Renal cortex interstitium (tissue), 15 donors: ENCODE data around the gene CDC25B. TPM values are rescaled to one million over a fixed set of nuclear protein-coding genes. Genes with fewer than 3 reads are reported as not detected.

Source experiments
- DNase-seq, 11 donors: peaks; one replicate each; pipeline ENCODE4 v3.0.0-alpha.2; 2013; ENCODE audit warnings: low read depth in 9 of 11, low spot score in 4 of 11; ENCODE audit errors: extremely low read depth in 1 of 11
- long read RNA-seq, 16 experiments: transcript quantifications; one replicate each; lab custom pipeline, GENCODE V29; 2026
- polyA plus RNA-seq, 3 donors: library from polyadenylated mRNA; unstranded; fragments of 120-200 nt; gene quantifications; one replicate each; pipeline ENCODE4 v1.2.1, GENCODE V29; 2013; ENCODE audit not compliant: insufficient read length in 3 of 3

CDC25B gene
- 10 to 100 TPM; 35.4 to 40.3 (median 39.3) TPM for polyA plus RNA-seq
- long read RNA-seq, donor 1, partial matches to known transcripts, result 5 of 8 reads
- long read RNA-seq, donor 1, other reads (novel, unspliced or antisense), result 0 of 8 reads
- long read RNA-seq, donor 2, partial matches to known transcripts, result 0 of 3 reads
- long read RNA-seq, donor 2, other reads (novel, unspliced or antisense), result 0 of 3 reads
- long read RNA-seq, donor 3, transcript CDC25B-201 (16 exons, 3,597 nt), result major isoform, 9 of 26 reads
- long read RNA-seq, donor 3, partial matches to known transcripts, result 16 of 26 reads
- long read RNA-seq, donor 3, other reads (novel, unspliced or antisense), result 0 of 26 reads
- long read RNA-seq, donor 4, transcript CDC25B-201 (16 exons, 3,597 nt), result major isoform, 5 of 7 reads
- long read RNA-seq, donor 4, partial matches to known transcripts, result 0 of 7 reads
- long read RNA-seq, donor 4, other reads (novel, unspliced or antisense), result 0 of 7 reads
- long read RNA-seq, donor 5, transcript CDC25B-201 (16 exons, 3,597 nt), result major isoform, 10 of 11 reads
- long read RNA-seq, donor 5, partial matches to known transcripts, result 0 of 11 reads
- long read RNA-seq, donor 5, other reads (novel, unspliced or antisense), result 0 of 11 reads
- long read RNA-seq, donor 6, partial matches to known transcripts, result 21 of 24 reads
- long read RNA-seq, donor 6, other reads (novel, unspliced or antisense), result 0 of 24 reads
- long read RNA-seq, donor 7, partial matches to known transcripts, result 31 of 34 reads
- long read RNA-seq, donor 7, other reads (novel, unspliced or antisense), result 0 of 34 reads
- long read RNA-seq, donor 8, partial matches to known transcripts, result 20 of 24 reads
- long read RNA-seq, donor 8, other reads (novel, unspliced or antisense), result 0 of 24 reads
- long read RNA-seq, donor 9, partial matches to known transcripts, result 0 of 1 reads
- long read RNA-seq, donor 9, other reads (novel, unspliced or antisense), result 0 of 1 reads
- long read RNA-seq, donor 10, partial matches to known transcripts, result 11 of 14 reads
- long read RNA-seq, donor 10, other reads (novel, unspliced or antisense), result 0 of 14 reads
- long read RNA-seq, donor 11, partial matches to known transcripts, result 11 of 14 reads
- long read RNA-seq, donor 11, other reads (novel, unspliced or antisense), result 0 of 14 reads
- long read RNA-seq, donor 12, partial matches to known transcripts, result 0 of 2 reads
- long read RNA-seq, donor 12, other reads (novel, unspliced or antisense), result 0 of 2 reads
- long read RNA-seq, donor 13, partial matches to known transcripts, result 7 of 11 reads
- long read RNA-seq, donor 13, other reads (novel, unspliced or antisense), result 0 of 11 reads
- long read RNA-seq, donor 14, transcript CDC25B-201 (16 exons, 3,597 nt), result major isoform, 5 of 5 reads
- long read RNA-seq, donor 14, partial matches to known transcripts, result 0 of 5 reads
- long read RNA-seq, donor 14, other reads (novel, unspliced or antisense), result 0 of 5 reads
- long read RNA-seq, donor 15, partial matches to known transcripts, result 16 of 16 reads
- long read RNA-seq, donor 15, other reads (novel, unspliced or antisense), result 0 of 16 reads
- long read RNA-seq, donor 16, transcript CDC25B-201 (16 exons, 3,597 nt), result major isoform, 6 of 15 reads
- long read RNA-seq, donor 16, partial matches to known transcripts, result 5 of 15 reads
- long read RNA-seq, donor 16, other reads (novel, unspliced or antisense), result 0 of 15 reads

DNA sequence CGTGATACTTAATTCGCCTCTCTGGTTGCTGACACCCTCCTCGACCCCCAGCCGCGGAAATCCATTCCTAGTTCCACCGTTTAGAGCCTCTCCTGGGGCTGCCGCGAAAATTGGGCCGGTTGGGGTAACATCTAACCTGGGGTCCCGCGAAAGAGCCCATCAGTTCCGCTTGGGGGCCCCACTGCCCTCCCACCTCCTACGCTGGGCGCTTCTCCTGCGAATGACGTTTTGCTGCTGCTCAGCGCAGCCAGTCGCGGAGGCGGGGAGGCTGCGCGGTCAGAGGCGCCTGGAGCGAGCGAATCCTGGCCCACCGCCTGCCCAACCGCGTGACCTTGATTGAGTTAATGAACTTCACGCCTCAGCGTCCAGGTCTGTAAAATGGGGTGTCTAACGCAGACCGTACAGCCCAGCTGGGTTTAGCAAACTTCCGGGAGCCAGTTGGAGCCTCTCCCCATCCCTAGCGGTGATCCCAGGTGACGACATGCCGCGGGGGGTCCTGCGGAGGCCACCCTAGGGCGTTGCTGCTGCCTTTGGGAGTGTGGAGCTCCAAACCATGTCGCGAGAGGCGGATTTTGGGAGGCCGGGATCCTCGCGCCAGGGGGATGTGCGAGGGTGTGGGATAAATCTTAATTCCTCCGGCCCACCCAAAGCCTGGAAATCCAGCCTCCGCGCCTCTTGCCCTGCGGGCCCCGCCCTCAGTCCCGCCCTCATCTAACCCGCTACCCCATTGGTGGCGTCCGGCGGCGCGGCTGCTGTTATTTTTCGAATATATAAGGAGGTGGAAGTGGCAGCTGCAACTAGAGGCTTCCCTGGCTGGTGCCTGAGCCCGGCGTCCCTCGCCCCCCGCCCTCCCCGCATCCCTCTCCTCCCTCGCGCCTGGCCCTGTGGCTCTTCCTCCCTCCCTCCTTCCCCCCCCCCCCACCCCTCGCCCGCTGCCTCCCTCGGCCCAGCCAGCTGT, at the start of gene CDC25B:
CDC25B (plus strand) TSS at position 800 of the 958 bp plus-strand sequence. CDS start 222 bp downstream, outside the sequence.
- DNase-seq, result peak in 8 of 11 donors; percentile 83 to 91 (median 84)

- no peak for DNase-seq
Measured at GRCh38 chr20:3747471-3747870, 48.6 kb upstream of the CDC25B start.

DNA sequence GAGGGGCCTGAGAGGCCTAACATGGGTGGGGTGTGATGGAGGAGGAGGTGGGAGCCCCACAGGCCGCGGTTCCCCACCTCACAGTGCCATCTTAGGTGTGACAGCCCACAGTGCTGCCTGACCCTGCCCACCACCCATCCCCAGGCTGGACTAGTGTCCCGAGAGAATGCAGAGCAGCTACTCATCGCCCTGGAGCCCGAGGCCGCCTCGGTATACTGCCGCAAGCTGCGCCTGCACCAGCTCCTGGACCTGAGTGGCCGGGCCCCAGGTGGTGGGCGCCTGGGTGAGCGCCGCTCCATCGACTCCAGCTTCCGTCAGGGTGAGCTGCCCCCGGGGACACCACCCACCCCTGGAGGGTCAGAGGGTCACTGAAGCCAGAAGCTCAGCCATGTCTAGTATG, 48.0 kb upstream of the CDC25B start:
- DNase-seq, result no peak

- no peak for DNase-seq
Measured at GRCh38 chr20:3749087-3749688, 46.9 kb upstream of the CDC25B start.

GRCh38 chr20:3749689-3750531, 46.2 kb upstream of the CDC25B start:
- DNase-seq, result no peak

DNA sequence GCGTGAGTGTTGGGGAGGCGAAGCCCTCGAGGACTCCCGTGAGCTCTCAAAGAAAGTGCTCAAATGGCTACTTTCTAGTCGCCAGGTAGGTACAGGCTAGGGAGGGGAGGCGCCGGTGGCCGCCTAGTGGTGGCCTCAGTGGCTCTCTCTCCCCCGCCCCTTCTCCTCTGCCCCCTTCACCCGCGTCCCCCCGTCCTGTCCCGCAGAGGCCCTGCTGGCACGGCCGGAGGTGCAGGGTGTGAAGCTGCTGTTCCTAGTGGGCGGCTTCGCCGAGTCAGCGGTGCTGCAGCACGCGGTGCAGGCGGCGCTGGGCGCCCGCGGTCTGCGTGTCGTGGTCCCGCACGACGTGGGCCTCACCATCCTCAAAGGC, 44.8 kb upstream of the CDC25B start:
- DNase-seq, result no peak

DNA sequence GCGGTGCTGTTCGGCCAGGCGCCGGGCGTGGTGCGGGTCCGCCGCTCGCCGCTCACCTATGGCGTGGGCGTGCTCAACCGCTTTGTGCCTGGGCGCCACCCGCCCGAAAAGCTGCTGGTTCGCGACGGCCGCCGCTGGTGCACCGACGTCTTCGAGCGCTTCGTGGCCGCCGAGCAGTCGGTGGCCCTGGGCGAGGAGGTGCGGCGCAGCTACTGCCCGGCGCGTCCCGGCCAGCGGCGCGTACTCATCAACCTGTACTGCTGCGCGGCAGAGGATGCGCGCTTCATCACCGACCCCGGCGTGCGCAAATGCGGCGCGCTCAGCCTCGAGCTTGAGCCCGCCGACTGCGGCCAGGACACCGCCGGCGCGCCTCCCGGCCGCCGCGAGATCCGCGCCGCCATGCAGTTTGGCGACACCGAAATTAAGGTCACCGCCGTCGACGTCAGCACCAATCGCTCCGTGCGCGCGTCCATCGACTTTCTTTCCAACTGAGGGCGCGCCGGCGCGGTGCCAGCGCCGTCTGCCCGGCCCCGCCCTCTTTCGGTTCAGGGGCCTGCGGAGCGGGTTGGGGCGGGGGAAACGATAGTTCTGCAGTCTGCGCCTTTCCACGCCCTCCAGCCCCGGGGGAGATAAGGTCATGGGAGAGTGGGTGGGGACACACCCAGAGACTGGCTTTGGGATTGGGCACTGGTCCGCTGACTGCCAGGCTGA, 44.3 kb upstream of the CDC25B start:
- no peak for DNase-seq

- DNase-seq, result no peak
Measured at GRCh38 chr20:3752386-3752759, 43.7 kb upstream of the CDC25B start.

DNA sequence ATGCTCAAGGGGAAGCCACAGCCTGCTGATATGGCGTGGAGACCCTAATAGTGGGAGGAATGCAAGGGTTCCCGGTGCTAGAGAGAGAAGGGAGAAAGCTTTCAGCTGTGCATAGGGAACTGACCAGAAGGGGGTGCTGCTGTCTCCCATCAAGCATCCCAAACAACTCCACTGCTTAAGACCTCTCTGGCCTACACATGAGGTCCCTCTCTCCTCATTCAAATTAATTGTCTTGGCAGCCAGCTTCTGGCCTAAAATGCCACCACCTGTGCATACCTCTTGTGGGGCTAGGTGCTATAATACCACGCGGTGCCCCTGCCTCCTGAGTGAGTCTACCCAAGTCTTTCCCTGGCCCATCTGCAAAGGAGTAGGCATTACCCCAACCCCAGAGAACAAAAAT, 43.0 kb upstream of the CDC25B start:
- DNase-seq, result no peak

GRCh38 chr20:3753501-3754275, 42.4 kb upstream of the CDC25B start:
- DNase-seq, result no peak

GRCh38 chr20:3754276-3754630, 41.9 kb upstream of the CDC25B start:
- DNase-seq, result no peak

GRCh38 chr20:3755269-3755668, 40.8 kb upstream of the CDC25B start:
- DNase-seq, result no peak

DNA sequence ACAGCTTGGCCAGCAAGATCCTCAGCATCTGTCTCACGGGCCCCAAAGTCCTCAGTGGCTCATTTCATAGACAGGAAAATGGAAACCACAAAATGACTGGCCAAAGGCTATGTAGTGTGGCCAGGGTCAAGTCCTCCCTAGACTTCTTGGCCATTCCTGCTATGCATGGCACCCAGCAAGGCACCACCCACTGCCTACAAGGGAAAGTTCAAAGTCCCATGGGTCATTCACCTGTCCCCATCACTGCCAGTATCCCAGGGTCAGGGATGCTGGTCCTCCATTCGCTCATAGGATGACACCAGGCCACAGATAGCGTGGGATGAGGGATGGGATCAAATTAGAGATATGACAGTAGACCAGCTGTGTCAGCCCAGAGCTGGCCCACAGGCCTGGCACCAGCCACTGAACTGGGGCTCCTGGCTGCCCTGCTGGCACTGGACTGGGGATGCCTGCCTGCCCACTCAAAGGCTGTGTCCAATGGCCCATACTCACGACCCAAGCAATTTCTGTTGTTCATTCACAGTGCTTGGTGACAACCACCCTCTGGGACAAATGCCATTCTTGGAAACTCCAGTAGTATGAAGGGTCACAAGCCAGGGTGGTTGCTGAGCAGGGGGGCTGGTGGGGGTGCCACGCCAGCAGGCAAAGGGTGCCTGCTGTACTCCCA, 40.2 kb upstream of the CDC25B start:
- no peak for DNase-seq

- DNase-seq, result no peak
Measured at GRCh38 chr20:3757268-3757667, 38.8 kb upstream of the CDC25B start.
